Memory B cell (primary cell): ENCODE data around the gene LRSAM1.

Source experiments
- ATAC-seq: fragments of 150-1000 bp; cut with Tn5 transposase; 2 replicates; pipeline ENCODE4 v1.10.0; 2021; ENCODE audit warnings: low read depth, mild to moderate bottlenecking, moderate library complexity
- DNase-seq, 2 donors: peaks; one replicate each; pipeline ENCODE4 v3.0.0; 2022; ENCODE audit warnings: low spot score in 2 of 2
- H3K27ac Mint-ChIP-seq: one replicate; pipeline ENCODE4 v1.8.0; 2022; ENCODE audit warnings: mild to moderate bottlenecking, moderate library complexity, mixed read lengths
- H3K27me3 Mint-ChIP-seq: one replicate; pipeline ENCODE4 v1.8.0; 2022; ENCODE audit warnings: mixed read lengths
- H3K36me3 Mint-ChIP-seq: one replicate; pipeline ENCODE4 v1.8.0; 2022; ENCODE audit warnings: mild to moderate bottlenecking, mixed read lengths
- H3K4me1 Mint-ChIP-seq: one replicate; pipeline ENCODE4 v1.8.0; 2022; ENCODE audit warnings: mixed read lengths
- H3K4me3 Mint-ChIP-seq: one replicate; pipeline ENCODE4 v1.8.0; 2022; ENCODE audit warnings: mild to moderate bottlenecking, moderate library complexity, mixed read lengths
- H3K9me3 Mint-ChIP-seq: one replicate; pipeline ENCODE4 v1.8.0; 2022; ENCODE audit warnings: mixed read lengths

Gene LRSAM1

DNA sequence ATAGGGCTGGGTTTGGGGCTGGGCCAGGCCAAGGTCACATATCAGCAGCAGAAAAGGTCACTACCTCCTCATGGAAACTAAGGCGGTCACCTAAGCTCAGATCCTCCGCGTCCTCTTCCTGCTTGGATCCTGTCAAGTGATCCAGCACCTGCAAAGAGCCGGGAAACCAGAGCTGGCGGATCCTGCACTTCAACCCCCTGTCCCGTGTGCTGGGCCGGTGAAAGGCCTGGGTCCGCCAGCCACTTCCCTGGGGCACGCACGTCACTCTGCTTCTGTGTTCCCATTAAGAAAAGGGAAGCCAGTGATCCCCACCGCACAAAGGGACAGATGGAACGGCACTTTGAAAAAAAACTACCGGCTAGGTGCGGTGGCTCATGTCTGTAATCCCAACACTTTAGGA, 99.4 kb downstream of the LRSAM1 start:
- Mint-ChIP-seq H3K4me1 (peaks cover 4% of the 10 kb centered on the region), H3K27ac (no peak overlapping the region), H3K9me3 (no peaks in the 10 kb centered on the region), H3K4me3 (no peak overlapping the region), H3K27me3 (peaks cover 9% of the 10 kb centered on the region), H3K36me3 (no peaks in the 10 kb centered on the region)
- no peak for ATAC-seq
- no peak for DNase-seq
